ENCODE data around the gene RBPJ.

The RBPJ gene

DNA sequence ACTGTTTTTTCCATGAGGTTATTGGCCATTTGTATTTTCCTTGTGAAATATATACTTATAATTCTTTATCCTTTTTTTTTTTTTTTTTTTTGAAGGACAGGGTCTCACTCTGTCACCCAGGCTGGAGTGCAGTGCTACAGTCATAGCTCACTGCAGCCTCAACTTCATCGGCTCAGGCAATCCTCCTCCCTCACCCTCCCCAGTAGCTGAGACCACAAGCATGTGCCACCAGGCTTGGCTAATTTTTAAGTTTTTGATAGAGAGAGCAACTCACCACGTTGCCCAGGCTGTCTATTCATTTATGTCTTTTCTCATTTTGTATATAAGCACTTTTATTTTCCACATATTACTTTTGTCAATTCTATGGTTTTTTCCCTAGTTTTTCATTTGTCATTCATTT lies 16.8 kb downstream of the RBPJ start:
- DNase-seq: no peak
- H3K36me3 ChIP-seq: no peaks in the 10 kb centered on the region
- H3K4me3 ChIP-seq (ENCODE audit: low read depth, low read length): no peak overlapping the region
- no peaks in the 10 kb centered on the region for H3K9me3 ChIP-seq
- no peaks in the 10 kb centered on the region for H3K27me3 ChIP-seq
- TF ChIP-seq, protein P1, sequence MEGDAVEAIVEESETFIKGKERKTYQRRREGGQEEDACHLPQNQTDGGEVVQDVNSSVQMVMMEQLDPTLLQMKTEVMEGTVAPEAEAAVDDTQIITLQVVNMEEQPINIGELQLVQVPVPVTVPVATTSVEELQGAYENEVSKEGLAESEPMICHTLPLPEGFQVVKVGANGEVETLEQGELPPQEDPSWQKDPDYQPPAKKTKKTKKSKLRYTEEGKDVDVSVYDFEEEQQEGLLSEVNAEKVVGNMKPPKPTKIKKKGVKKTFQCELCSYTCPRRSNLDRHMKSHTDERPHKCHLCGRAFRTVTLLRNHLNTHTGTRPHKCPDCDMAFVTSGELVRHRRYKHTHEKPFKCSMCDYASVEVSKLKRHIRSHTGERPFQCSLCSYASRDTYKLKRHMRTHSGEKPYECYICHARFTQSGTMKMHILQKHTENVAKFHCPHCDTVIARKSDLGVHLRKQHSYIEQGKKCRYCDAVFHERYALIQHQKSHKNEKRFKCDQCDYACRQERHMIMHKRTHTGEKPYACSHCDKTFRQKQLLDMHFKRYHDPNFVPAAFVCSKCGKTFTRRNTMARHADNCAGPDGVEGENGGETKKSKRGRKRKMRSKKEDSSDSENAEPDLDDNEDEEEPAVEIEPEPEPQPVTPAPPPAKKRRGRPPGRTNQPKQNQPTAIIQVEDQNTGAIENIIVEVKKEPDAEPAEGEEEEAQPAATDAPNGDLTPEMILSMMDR (IDR thresholded peaks at IDR 0.05; ENCODE audit: low read depth, low read length): no peak
- H3K4me1 ChIP-seq: peaks cover 2% of the 10 kb centered on the region; the same call in 1 of the 2 replicates

DNA sequence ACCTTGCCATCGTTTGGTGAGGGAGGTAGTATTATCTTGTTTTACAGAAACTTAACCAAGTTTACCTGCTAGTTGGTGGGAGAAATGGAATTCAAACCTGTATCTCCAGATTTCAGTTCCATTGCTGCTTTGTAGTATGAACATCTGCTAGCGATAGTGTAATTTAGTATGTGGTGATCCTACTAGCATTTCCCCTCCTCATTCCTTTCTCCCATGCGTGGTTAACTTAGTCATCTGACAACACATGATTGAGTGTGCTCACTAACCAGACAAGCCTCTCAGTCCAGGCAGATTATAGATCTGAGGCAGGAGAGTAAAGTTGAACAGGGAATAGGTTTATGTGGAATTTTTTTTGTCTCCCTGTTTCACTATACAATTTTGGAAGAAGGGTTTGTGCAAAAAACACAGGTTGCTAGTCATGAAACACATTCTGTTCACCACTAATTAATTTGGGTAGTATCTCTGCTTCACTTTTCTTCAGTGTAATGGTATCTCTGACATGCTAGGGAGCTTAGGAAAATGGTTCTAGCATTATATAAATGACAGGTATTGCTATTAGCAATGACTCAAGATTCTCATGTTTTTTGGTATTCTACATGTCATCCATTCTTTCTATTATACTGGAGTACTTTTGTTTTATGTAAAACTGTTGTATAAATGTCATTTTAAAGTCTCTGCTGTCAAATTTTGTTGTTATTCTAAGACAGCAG lies 21.7 kb downstream of the RBPJ start:
- Histone ChIP-seq H3K4me3 (ENCODE audit: low read depth, low read length) (no peak overlapping the region), H3K4me1 (peaks cover 4% of the 10 kb centered on the region; the same call in 1 of the 2 replicates), H3K27me3 (no peaks in the 10 kb centered on the region), H3K9me3 (no peaks in the 10 kb centered on the region), H3K36me3 (no peaks in the 10 kb centered on the region)
- TF ChIP-seq, protein P1 (IDR thresholded peaks at IDR 0.05; ENCODE audit: low read depth, low read length): no peak
- DNase-seq: no peak

DNA sequence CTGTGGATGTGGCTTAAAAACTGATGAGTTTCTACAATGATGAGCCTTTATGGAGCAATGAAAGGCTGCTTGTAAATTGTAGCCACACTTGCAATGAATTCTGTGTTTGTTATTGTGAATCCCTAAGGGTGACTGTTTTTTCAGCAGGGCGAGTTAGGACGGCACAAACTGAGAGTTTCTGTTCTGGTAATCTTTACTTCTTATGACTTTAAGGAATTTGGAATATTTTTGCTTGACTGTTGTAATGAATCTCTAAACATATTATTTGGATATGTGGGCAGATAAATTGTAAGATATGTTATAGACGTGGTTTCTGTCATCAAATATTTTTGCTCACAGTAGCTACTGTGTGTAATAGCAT lies 22.2 kb downstream of the RBPJ start:
- Histone ChIP-seq H3K36me3 (no peaks in the 10 kb centered on the region), H3K27me3 (no peaks in the 10 kb centered on the region), H3K4me3 (ENCODE audit: low read depth, low read length) (no peak overlapping the region), H3K9me3 (no peaks in the 10 kb centered on the region), H3K4me1 (peaks cover 4% of the 10 kb centered on the region; the same call in 1 of the 2 replicates)
- DNase-seq: no peak
- TF ChIP-seq, protein P1 (IDR thresholded peaks at IDR 0.05; ENCODE audit: low read depth, low read length): no peak

DNA sequence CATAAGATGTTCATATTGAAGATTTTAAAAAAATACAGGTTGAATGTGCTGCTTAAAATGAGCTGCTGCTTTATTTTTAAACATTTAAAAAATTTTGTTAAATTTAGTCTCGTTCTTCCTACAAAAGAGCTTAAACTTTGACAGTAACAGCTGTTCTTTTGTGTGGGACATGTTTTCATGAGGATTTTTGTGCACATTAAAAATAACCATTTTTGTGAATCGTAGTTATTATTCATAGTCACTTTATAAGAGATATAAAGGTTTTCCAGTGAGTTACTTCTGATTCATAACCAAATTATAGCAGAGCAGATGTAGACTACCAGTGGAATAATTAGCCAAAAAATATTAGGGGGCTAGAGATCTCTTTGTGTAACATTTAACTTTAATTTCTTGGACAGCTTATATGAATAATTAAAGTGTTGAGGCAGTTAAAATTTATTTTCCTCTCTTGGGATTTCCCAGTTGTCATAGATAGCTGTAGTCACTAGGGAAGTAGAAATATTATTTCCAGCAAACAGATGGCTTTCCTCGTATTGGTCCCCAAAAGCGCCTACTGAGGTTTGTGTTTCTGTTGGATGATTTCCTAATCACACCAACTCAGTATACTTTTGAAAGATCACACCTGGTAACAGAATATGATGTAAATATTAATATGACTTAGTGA lies 24.2 kb downstream of the RBPJ start:
- TF ChIP-seq, protein P1 (IDR thresholded peaks at IDR 0.05; ENCODE audit: low read depth, low read length): no peak
- H3K4me1 ChIP-seq: peaks cover 4% of the 10 kb centered on the region; the same call in 1 of the 2 replicates
- no peaks in the 10 kb centered on the region for H3K9me3 ChIP-seq
- no peaks in the 10 kb centered on the region for H3K27me3 ChIP-seq
- no peaks in the 10 kb centered on the region for H3K36me3 ChIP-seq
- peak overlapping the region; percentile 53; the same call in 1 of the 2 replicates for H3K4me3 ChIP-seq (ENCODE audit: low read depth, low read length)
- DNase-seq: no peak

DNA sequence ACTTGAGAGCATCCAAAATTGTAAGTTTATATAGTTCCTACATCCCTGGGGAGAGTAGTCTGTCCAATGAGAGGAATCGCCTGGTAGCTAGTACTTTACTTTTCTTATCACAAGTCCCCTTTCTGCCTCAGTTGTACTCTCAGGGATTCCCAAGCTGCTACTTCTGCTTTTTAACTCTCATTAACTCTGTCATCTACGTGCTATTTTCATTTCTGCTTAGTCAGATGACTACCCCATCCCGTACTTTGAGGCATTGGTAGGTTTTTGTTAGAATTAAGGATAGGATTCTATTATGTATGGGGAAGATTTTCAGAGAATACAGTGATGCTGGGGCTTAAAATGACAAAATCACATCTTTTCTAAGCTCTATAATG lies 24.7 kb downstream of the RBPJ start:
- Histone ChIP-seq H3K4me3 (ENCODE audit: low read depth, low read length) (peak overlapping the region; percentile 53), H3K27me3 (no peaks in the 10 kb centered on the region), H3K9me3 (no peaks in the 10 kb centered on the region), H3K36me3 (no peaks in the 10 kb centered on the region), H3K4me1 (peaks cover 4% of the 10 kb centered on the region; the same call in 1 of the 2 replicates)
- TF ChIP-seq, protein P1 (IDR thresholded peaks at IDR 0.05; ENCODE audit: low read depth, low read length): no peak
- no peak for DNase-seq

DNA sequence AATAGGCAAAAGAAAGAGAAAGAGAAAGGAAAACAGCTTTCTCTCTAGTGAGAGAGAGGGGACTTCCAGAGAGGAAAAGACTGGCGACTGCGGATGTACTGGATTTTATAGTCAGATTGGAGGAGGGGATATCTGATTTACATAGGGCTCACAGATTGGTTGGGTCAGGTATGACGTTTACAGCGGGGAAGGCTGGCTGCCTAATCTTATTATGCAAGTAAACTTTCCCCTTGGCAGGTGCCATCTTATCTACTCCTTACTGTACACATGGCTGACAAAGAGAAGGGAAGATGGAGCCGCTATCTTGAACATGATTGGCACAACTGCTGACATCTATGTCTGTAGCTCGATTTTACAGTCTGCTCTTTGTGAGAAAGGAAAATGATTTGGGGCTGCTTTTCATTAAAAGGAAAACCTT lies 25.4 kb downstream of the RBPJ start:
- no peaks in the 10 kb centered on the region for H3K36me3 ChIP-seq
- no peaks in the 10 kb centered on the region for H3K9me3 ChIP-seq
- no peaks in the 10 kb centered on the region for H3K27me3 ChIP-seq
- TF ChIP-seq, protein P1 (IDR thresholded peaks at IDR 0.05; ENCODE audit: low read depth, low read length): no peak
- peak; percentile 81 for DNase-seq
- peaks cover 4% of the 10 kb centered on the region; the same call in 1 of the 2 replicates for H3K4me1 ChIP-seq
- H3K4me3 ChIP-seq (ENCODE audit: low read depth, low read length): peak overlapping the region; percentile 53

Data from BE2C (cell line).